Neural cell (in vitro differentiated cells): ENCODE results near the gene DPYSL4.

ENCODE experiments used
- CTCF ChIP-seq: fragments of 450-650 bp; IDR thresholded peaks from 2 replicates; pipeline ENCODE4 v1.5.1; 2014; ENCODE audit warnings: antibody characterized with exemption, mild to moderate bottlenecking, moderate library complexity; ENCODE audit not compliant: poor library complexity, severe bottlenecking
- MXI1 ChIP-seq: fragments of 450-650 bp; conservative IDR thresholded peaks from 2 replicates; pipeline ENCODE4 v1.6.1; 2014; ENCODE audit warnings: antibody characterized with exemption, mild to moderate bottlenecking; ENCODE audit not compliant: poor library complexity, severe bottlenecking
- RAD21 ChIP-seq: fragments of 450-650 bp; conservative IDR thresholded peaks from 2 replicates; pipeline ENCODE4 v1.6.1; 2014; ENCODE audit warnings: antibody characterized with exemption, mild to moderate bottlenecking, moderate library complexity

- TF ChIP-seq CTCF (no peak), RAD21 (no peak), MXI1 (no peak)
These were observed 10.7 kb downstream of the DPYSL4 start for GRCh38 chr10:132197271-132198067.
